SU-DHL-6 (cell line): ENCODE data around the gene GMEB2.

Experiments
- H2AFZ ChIP-seq: fragments of 200-600 bp; sonication (generic); 2 replicates; pipeline ENCODE4 v1.6.1; 2014; ENCODE audit warnings: low read depth, mild to moderate bottlenecking, moderate library complexity, mixed read lengths, antibody characterized with exemption, low read length; ENCODE audit not compliant: severe bottlenecking
- H3F3A ChIP-seq: fragments of 200-600 bp; shearing (Covaris generic); 2 replicates; pipeline ENCODE4 v1.6.0; 2016; ENCODE audit warnings: antibody characterized with exemption, mild to moderate bottlenecking; ENCODE audit not compliant: insufficient read depth
- H3K27ac ChIP-seq: fragments of 200-600 bp; sonication (generic); 2 replicates; pipeline ENCODE4 v1.5.1; 2016; ENCODE audit warnings: low read depth, mild to moderate bottlenecking, low read length, moderate library complexity, mixed read lengths
- H3K27me3 ChIP-seq: fragments of 200-600 bp; sonication (generic), shearing (Covaris generic); 2 replicates; pipeline ENCODE4 v1.6.0; 2014; ENCODE audit warnings: mild to moderate bottlenecking, low read length
- H3K36me3 ChIP-seq: fragments of 200-600 bp; sonication (generic); 2 replicates; pipeline ENCODE4 v1.6.1; 2014; ENCODE audit warnings: mild to moderate bottlenecking, low read length, mixed read lengths
- H3K4me2 ChIP-seq: fragments of 300-600, 200-600 bp; shearing (Covaris generic), sonication (generic); 2 replicates; pipeline ENCODE4 v1.6.0; 2014; ENCODE audit warnings: low read length, low read depth, mild to moderate bottlenecking; ENCODE audit not compliant: poor library complexity, severe bottlenecking
- H3K4me3 ChIP-seq: fragments of 200-600 bp; sonication (generic); 2 replicates; pipeline ENCODE4 v1.5.1; 2014; ENCODE audit warnings: antibody characterized with exemption, low read length, mild to moderate bottlenecking, mixed read lengths; ENCODE audit not compliant: insufficient read depth, poor library complexity, severe bottlenecking
- H3K79me2 ChIP-seq: fragments of 200-600 bp; sonication (generic); 2 replicates; pipeline ENCODE4 v1.6.1; 2014; ENCODE audit warnings: mild to moderate bottlenecking, low read length, moderate library complexity; ENCODE audit not compliant: insufficient read depth
- H3K9ac ChIP-seq: fragments of 200-600 bp; sonication (generic); 2 replicates; pipeline ENCODE4 v1.7.0; 2014; ENCODE audit warnings: mild to moderate bottlenecking, low read length
- H3K9me2 ChIP-seq: fragments of 200-600 bp; sonication (generic); replicated peaks from 2 replicates; pipeline ENCODE4 v1.6.1; 2014; ENCODE audit warnings: low read length; ENCODE audit not compliant: insufficient read depth
- H3K9me3 ChIP-seq: fragments of 200-600 bp; sonication (generic); 2 replicates; pipeline ENCODE4 v1.6.1; 2014; ENCODE audit warnings: low read length, mixed read lengths; ENCODE audit not compliant: insufficient read depth
- H4K20me1 ChIP-seq: fragments of 200-600 bp; sonication (generic); 2 replicates; pipeline ENCODE4 v1.6.1; 2014; ENCODE audit warnings: low read depth, mild to moderate bottlenecking, antibody characterized with exemption, low read length, moderate library complexity, mixed read lengths
- CTCF ChIP-seq: fragments of 200-600 bp; sonication (generic); IDR thresholded peaks from one replicate; pipeline ENCODE4 v1.5.1; 2017; ENCODE audit warnings: antibody characterized with exemption, mild to moderate bottlenecking, low read length, moderate library complexity; ENCODE audit not compliant: insufficient read depth, poor library complexity, severe bottlenecking
- EZH2phosphoT487 ChIP-seq: fragments of 200-600 bp; sonication (generic), shearing (Covaris generic); conservative IDR thresholded peaks from 2 replicates; pipeline ENCODE4 v1.6.1; 2018; ENCODE audit warnings: mild to moderate bottlenecking, antibody characterized with exemption, low read length, moderate library complexity, mixed read lengths

The GMEB2 gene

GRCh38 chr20:63587256-63587655, 39.6 kb downstream of the GMEB2 start:
- no peaks in the 10 kb centered on the region for H3F3A ChIP-seq
- no peak overlapping the region for H3K9ac ChIP-seq
- no peaks in the 10 kb centered on the region for H3K79me2 ChIP-seq
- no peak overlapping the region for H3K4me3 ChIP-seq
- H4K20me1 ChIP-seq = no peaks in the 10 kb centered on the region
- no peak overlapping the region for H3K27ac ChIP-seq
- no peaks in the 10 kb centered on the region for H3K9me2 ChIP-seq
- H3K4me2 ChIP-seq = no peak overlapping the region
- H2AFZ ChIP-seq = no peak overlapping the region
- no peaks in the 10 kb centered on the region for H3K9me3 ChIP-seq
- H3K36me3 ChIP-seq = no peaks in the 10 kb centered on the region
- no peaks in the 10 kb centered on the region for H3K27me3 ChIP-seq
- TF ChIP-seq CTCF (no peak), EZH2phosphoT487 (no peak)

GRCh38 chr20:63586797-63587196, 40.1 kb downstream of the GMEB2 start:
- no peaks in the 10 kb centered on the region for H3K36me3 ChIP-seq
- no peak overlapping the region for H3K9ac ChIP-seq
- no peaks in the 10 kb centered on the region for H3K79me2 ChIP-seq
- H3K9me2 ChIP-seq = no peaks in the 10 kb centered on the region
- H3K4me3 ChIP-seq = no peak overlapping the region
- no peaks in the 10 kb centered on the region for H3F3A ChIP-seq
- H2AFZ ChIP-seq = no peak overlapping the region
- H3K9me3 ChIP-seq = no peaks in the 10 kb centered on the region
- no peak overlapping the region for H3K4me2 ChIP-seq
- TF ChIP-seq EZH2phosphoT487 (no peak), CTCF (no peak)
- H4K20me1 ChIP-seq = no peaks in the 10 kb centered on the region
- H3K27me3 ChIP-seq = no peaks in the 10 kb centered on the region
- no peak overlapping the region for H3K27ac ChIP-seq

- Histone ChIP-seq H3K9me2 (no peaks in the 10 kb centered on the region), H3K9ac (no peak overlapping the region), H3K36me3 (no peaks in the 10 kb centered on the region), H3K79me2 (no peaks in the 10 kb centered on the region), H3F3A (no peaks in the 10 kb centered on the region), H3K27me3 (no peaks in the 10 kb centered on the region), H4K20me1 (no peaks in the 10 kb centered on the region), H3K4me2 (no peak overlapping the region), H3K9me3 (no peaks in the 10 kb centered on the region), H3K4me3 (no peak overlapping the region), H2AFZ (no peak overlapping the region), H3K27ac (no peak overlapping the region)
- TF ChIP-seq CTCF (no peak), EZH2phosphoT487 (no peak)
These were observed 41.0 kb downstream of the GMEB2 start for GRCh38 chr20:63585616-63586565.
